Dermis blood vessel endothelial cell (primary cell): ENCODE measurements around the gene GIPC1. TPM values are rescaled to one million over a fixed set of nuclear protein-coding genes. Genes with fewer than 3 reads are reported as not detected.
A peak's percentile ranks its signal among the peaks of the same experiment; 100 is the strongest.
"Not testable (repeated sequence)": the region's sequence is repeated elsewhere in the genome, so short reads cannot be mapped to it uniquely, and the experiment has no call there.

Experiments used
- DNase-seq: peaks from one replicate; pipeline ENCODE4 v3.0.0; 2010
- total RNA-seq: library from RNA; depleted of rRNA; stranded (reverse); fragments of >200 nt; gene quantifications from 2 replicates; pipeline ENCODE4 v1.2.3, GENCODE V29; 2014

Gene GIPC1
- 175 and 182 TPM in 2 replicates for total RNA-seq

- DNase-seq: peak; percentile 100
Measured at GRCh38 chr19:14496029-14496833, at the start of gene GIPC1. Gene GIPC1, minus strand, starts transcription at chr19:14496127. Its CDS starts 13,151 bp downstream, at chr19:14482976.

GRCh38 chr19:14545716-14546082, 49.8 kb upstream of the GIPC1 start:
- DNase-seq: no peak

- no peak for DNase-seq
Measured at GRCh38 chr19:14544977-14545715, 49.2 kb upstream of the GIPC1 start.

- DNase-seq: no peak
Measured at GRCh38 chr19:14544047-14544446, 48.1 kb upstream of the GIPC1 start.

GRCh38 chr19:14542711-14543328, 46.9 kb upstream of the GIPC1 start:
- DNase-seq: peak; percentile 47

GRCh38 chr19:14541979-14542378, 46.1 kb upstream of the GIPC1 start:
- DNase-seq: not testable (repeated sequence)

GRCh38 chr19:14540741-14541525, 45.0 kb upstream of the GIPC1 start:
- no peak for DNase-seq

GRCh38 chr19:14536926-14537692, 41.2 kb upstream of the GIPC1 start:
- peak; percentile 89 for DNase-seq

GRCh38 chr19:14533450-14533849, 37.5 kb upstream of the GIPC1 start:
- no peak for DNase-seq

- no peak for DNase-seq
Measured at GRCh38 chr19:14530506-14530905, 34.6 kb upstream of the GIPC1 start.

- no peak for DNase-seq
Measured at GRCh38 chr19:14530005-14530348, 34.0 kb upstream of the GIPC1 start.

GRCh38 chr19:14529254-14530004, 33.5 kb upstream of the GIPC1 start, which contains the start of gene TECR:
Gene TECR, plus strand, starts transcription at chr19:14529594. Its CDS starts 103 bp downstream, at chr19:14529697.
- peak; percentile 100 for DNase-seq

- no peak for DNase-seq
Measured at GRCh38 chr19:14528419-14529253, 32.7 kb upstream of the GIPC1 start.

- no peak for DNase-seq
Measured at GRCh38 chr19:14526423-14526822, 30.5 kb upstream of the GIPC1 start.

- no peak for DNase-seq
Measured at GRCh38 chr19:14525729-14526128, 29.8 kb upstream of the GIPC1 start.

GRCh38 chr19:14520543-14520942, 24.6 kb upstream of the GIPC1 start:
- DNase-seq: no peak

GRCh38 chr19:14519860-14520407, 24.0 kb upstream of the GIPC1 start:
- DNase-seq: peak; percentile 78

- no peak for DNase-seq
Measured at GRCh38 chr19:14519245-14519859, 23.4 kb upstream of the GIPC1 start.

- DNase-seq: peak; percentile 83
Measured at GRCh38 chr19:14517840-14518505, 22.0 kb upstream of the GIPC1 start, which contains the start of gene DNAJB1. Gene DNAJB1, minus strand, starts transcription at chr19:14518397. Its CDS starts 48 bp downstream, at chr19:14518349.
